Stimulated activated CD4-positive, alpha-beta T cell treated with anti-CD3 and anti-CD28 coated beads, Interleukin-15, amount 100 ng/mL, for 48 hours (primary cell): ENCODE measurements around the gene SQOR.
A peak's percentile ranks its signal among the peaks of the same experiment; 100 is the strongest.

ENCODE experiments used
- DNase-seq, 2 donors: peaks; one replicate each; pipeline ENCODE4 v3.0.0-alpha.2; 2020; ENCODE audit warnings: low read depth in 2 of 2

The SQOR gene

GRCh38 chr15:45634432-45635190 lies at the start of gene SQOR:
Gene SQOR, plus strand, starts transcription at chr15:45635029. Its CDS starts 23,895 bp downstream, at chr15:45658924.
- DNase-seq: peak; percentile 28 to 64

- no peak for DNase-seq
Observed at GRCh38 chr15:45585069-45585791, 49.6 kb upstream of the SQOR start.

- no peak for DNase-seq
Observed at GRCh38 chr15:45586125-45586524, 48.7 kb upstream of the SQOR start.

- no peak for DNase-seq
Observed at GRCh38 chr15:45586601-45587094, 48.2 kb upstream of the SQOR start.

- DNase-seq: peak; percentile 76 to 80
Observed at GRCh38 chr15:45587095-45587862, 47.5 kb upstream of the SQOR start, which contains the start of gene BLOC1S6. Gene BLOC1S6, plus strand, starts transcription at chr15:45587379. Its CDS starts 65 bp downstream, at chr15:45587444.

GRCh38 chr15:45587863-45588170 lies 47.0 kb upstream of the SQOR start:
- no peak for DNase-seq

GRCh38 chr15:45588219-45588875 lies 46.5 kb upstream of the SQOR start:
- DNase-seq: no peak

- DNase-seq: no peak
Observed at GRCh38 chr15:45589256-45589655, 45.6 kb upstream of the SQOR start.

GRCh38 chr15:45594319-45594718 lies 40.5 kb upstream of the SQOR start:
- no peak for DNase-seq

- DNase-seq: no peak
Observed at GRCh38 chr15:45594835-45595530, 39.8 kb upstream of the SQOR start.

GRCh38 chr15:45603881-45604280 lies 30.9 kb upstream of the SQOR start:
- no peak for DNase-seq

- DNase-seq: no peak
Observed at GRCh38 chr15:45604326-45604725, 30.5 kb upstream of the SQOR start.

GRCh38 chr15:45606413-45606812 lies 28.4 kb upstream of the SQOR start:
- no peak for DNase-seq

GRCh38 chr15:45606841-45607240 lies 28.0 kb upstream of the SQOR start:
- DNase-seq: no peak

- no peak for DNase-seq
Observed at GRCh38 chr15:45611305-45611704, 23.5 kb upstream of the SQOR start.

GRCh38 chr15:45612790-45613415 lies 21.9 kb upstream of the SQOR start:
- no peak for DNase-seq

GRCh38 chr15:45616901-45617323 lies 17.9 kb upstream of the SQOR start:
- no peak for DNase-seq

GRCh38 chr15:45618813-45619212 lies 16.0 kb upstream of the SQOR start:
- no peak for DNase-seq

- DNase-seq: no peak
Observed at GRCh38 chr15:45628136-45628535, 6.7 kb upstream of the SQOR start.

- no peak for DNase-seq
Observed at GRCh38 chr15:45630917-45631691, 3.7 kb upstream of the SQOR start.
